Ishikawa (cell line): Measurements from ENCODE around the gene SORBS2.

Source experiments
- CEBPB ChIP-seq: IDR thresholded peaks from 2 replicates; pipeline ENCODE4 v1.6.1; 2012
- CREB1 ChIP-seq: IDR thresholded peaks from 2 replicates; pipeline ENCODE4 v1.6.1; 2012; ENCODE audit warnings: low read depth
- EGR1 ChIP-seq: IDR thresholded peaks from 2 replicates; pipeline ENCODE4 v1.6.1; 2012
- EP300 ChIP-seq: IDR thresholded peaks from 2 replicates; pipeline ENCODE4 v1.6.1; 2012; ENCODE audit warnings: borderline replicate concordance
- FOXM1 ChIP-seq: IDR thresholded peaks from 2 replicates; pipeline ENCODE4 v1.6.1; 2012; ENCODE audit warnings: low read depth, borderline replicate concordance
- RAD21 ChIP-seq: IDR thresholded peaks from 2 replicates; pipeline ENCODE4 v1.6.1; 2012; ENCODE audit warnings: low read depth
- TAF1 ChIP-seq: IDR thresholded peaks from 2 replicates; pipeline ENCODE4 v1.6.1; 2012; ENCODE audit warnings: low read depth, mild to moderate bottlenecking
- TCF12 ChIP-seq: IDR thresholded peaks from 2 replicates; pipeline ENCODE4 v1.6.1; 2012; ENCODE audit warnings: low read depth
- TF ChIP-seq, protein P1 (sequence below): IDR thresholded peaks from 2 replicates; pipeline ENCODE4 v1.6.1; 2012
- TF ChIP-seq, protein P2 (sequence below): IDR thresholded peaks from 2 replicates; pipeline ENCODE4 v1.6.1; 2012; ENCODE audit warnings: low read depth, mild to moderate bottlenecking

DNA sequence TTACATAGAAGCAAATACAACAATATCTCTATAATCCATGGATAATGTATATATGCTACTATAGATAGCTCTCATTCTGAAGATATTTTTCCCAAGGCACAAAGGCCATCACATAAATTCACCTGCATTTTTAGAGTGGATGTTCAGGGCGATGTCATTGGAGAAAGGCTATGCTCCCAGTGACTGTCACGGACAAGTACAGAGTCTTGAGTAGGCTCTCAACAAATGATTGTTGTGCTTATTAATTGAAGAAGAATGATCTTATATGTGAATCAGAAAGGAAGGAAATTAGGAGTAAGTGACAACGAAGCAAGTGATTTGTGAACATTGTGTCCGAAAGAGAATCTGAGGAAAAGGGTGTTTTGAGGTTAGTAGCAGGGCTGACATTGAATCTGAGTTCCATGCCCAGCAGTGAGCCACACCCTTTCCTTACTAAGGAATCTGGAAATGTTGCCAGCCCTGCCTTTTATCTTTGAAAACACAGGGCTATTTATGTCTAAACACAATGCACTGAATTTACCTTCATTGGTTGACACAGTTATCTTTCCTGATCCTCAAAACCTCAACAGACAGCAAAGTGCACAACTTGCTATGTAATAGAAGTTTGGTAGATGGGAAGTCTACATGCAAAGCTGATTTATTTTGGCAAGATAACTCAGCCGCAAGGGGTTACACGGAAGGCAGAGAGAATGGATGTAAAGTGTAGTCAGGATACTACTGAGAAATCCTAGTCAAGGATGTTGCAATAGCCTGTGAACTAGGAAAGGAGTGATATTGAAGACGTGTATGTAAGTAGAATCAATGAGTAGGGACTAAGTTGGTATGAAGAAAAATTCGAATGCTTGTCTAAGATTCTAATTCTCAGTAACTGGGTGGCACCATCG lies 50.4 kb downstream of the SORBS2 start:
- TF ChIP-seq, protein P1, sequence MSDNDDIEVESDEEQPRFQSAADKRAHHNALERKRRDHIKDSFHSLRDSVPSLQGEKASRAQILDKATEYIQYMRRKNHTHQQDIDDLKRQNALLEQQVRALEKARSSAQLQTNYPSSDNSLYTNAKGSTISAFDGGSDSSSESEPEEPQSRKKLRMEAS: no peak
- TF ChIP-seq TCF12: no peak
- TF ChIP-seq EP300: no peak
- no peak for TF ChIP-seq TAF1
- TF ChIP-seq, protein P2, sequence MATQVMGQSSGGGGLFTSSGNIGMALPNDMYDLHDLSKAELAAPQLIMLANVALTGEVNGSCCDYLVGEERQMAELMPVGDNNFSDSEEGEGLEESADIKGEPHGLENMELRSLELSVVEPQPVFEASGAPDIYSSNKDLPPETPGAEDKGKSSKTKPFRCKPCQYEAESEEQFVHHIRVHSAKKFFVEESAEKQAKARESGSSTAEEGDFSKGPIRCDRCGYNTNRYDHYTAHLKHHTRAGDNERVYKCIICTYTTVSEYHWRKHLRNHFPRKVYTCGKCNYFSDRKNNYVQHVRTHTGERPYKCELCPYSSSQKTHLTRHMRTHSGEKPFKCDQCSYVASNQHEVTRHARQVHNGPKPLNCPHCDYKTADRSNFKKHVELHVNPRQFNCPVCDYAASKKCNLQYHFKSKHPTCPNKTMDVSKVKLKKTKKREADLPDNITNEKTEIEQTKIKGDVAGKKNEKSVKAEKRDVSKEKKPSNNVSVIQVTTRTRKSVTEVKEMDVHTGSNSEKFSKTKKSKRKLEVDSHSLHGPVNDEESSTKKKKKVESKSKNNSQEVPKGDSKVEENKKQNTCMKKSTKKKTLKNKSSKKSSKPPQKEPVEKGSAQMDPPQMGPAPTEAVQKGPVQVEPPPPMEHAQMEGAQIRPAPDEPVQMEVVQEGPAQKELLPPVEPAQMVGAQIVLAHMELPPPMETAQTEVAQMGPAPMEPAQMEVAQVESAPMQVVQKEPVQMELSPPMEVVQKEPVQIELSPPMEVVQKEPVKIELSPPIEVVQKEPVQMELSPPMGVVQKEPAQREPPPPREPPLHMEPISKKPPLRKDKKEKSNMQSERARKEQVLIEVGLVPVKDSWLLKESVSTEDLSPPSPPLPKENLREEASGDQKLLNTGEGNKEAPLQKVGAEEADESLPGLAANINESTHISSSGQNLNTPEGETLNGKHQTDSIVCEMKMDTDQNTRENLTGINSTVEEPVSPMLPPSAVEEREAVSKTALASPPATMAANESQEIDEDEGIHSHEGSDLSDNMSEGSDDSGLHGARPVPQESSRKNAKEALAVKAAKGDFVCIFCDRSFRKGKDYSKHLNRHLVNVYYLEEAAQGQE: no peak
- TF ChIP-seq EGR1: no peak
- no peak for TF ChIP-seq CREB1
- TF ChIP-seq CEBPB: no peak
- TF ChIP-seq RAD21: no peak
- TF ChIP-seq FOXM1: no peak
